HL-60 (cell line): ENCODE data around the gene OR10H4.

ENCODE experiments used
- DNase-seq, 2 experiments: peaks; one replicate each; pipeline ENCODE4 v3.0.0-alpha.2; 2010 to 2020; ENCODE audit warnings: low read depth in 1 of 2, low spot score in 1 of 2
- H3K27ac ChIP-seq: fragments of 250-450 bp; sonication (Bioruptor Pico); replicated peaks from 2 replicates; pipeline ENCODE4 v1.5.1; 2020; ENCODE audit warnings: mild to moderate bottlenecking, moderate library complexity
- H3K27me3 ChIP-seq: fragments of 250-450 bp; sonication (Bioruptor Pico); 2 replicates; pipeline ENCODE4 v1.5.1; 2021; ENCODE audit warnings: mild to moderate bottlenecking, moderate library complexity; ENCODE audit not compliant: insufficient read depth, poor library complexity, severe bottlenecking
- H3K4me3 ChIP-seq: replicated peaks from 2 replicates; pipeline ENCODE4 v1.5.1; 2011; ENCODE audit warnings: mild to moderate bottlenecking, control low read depth, low read length; ENCODE audit not compliant: insufficient read depth
- CTCF ChIP-seq: IDR thresholded peaks from one replicate; pipeline ENCODE4 v1.5.1; 2011; ENCODE audit warnings: low read length, control low read depth, inconsistent platforms; ENCODE audit not compliant: insufficient read depth
- GABPA ChIP-seq: IDR thresholded peaks from 2 replicates; pipeline ENCODE4 v1.6.1; 2012; ENCODE audit warnings: low read depth
- POLR2AphosphoS5 ChIP-seq: IDR thresholded peaks from 2 replicates; pipeline ENCODE4 v1.6.1; 2012; ENCODE audit warnings: low read depth
- REST ChIP-seq: IDR thresholded peaks from 2 replicates; pipeline ENCODE4 v1.6.1; 2012; ENCODE audit warnings: low read depth; ENCODE audit not compliant: insufficient replicate concordance
- SPI1 ChIP-seq: IDR thresholded peaks from 2 replicates; pipeline ENCODE4 v1.6.1; 2012; ENCODE audit warnings: low read depth, mild to moderate bottlenecking, borderline replicate concordance

The OR10H4 gene

GRCh38 chr19:15944401-15944800 lies 4.4 kb upstream of the OR10H4 start:
- H3K4me3 ChIP-seq, result no peak overlapping the region
- H3K27ac ChIP-seq, result no peak overlapping the region
- TF ChIP-seq REST (no peak), POLR2AphosphoS5 (no peak), SPI1 (no peak), GABPA (no peak), CTCF (no peak)
- no peaks in the 10 kb centered on the region for H3K27me3 ChIP-seq
- DNase-seq, result no peak

- H3K27me3 ChIP-seq, result no peaks in the 10 kb centered on the region
- TF ChIP-seq POLR2AphosphoS5, result no peak
- no peak for TF ChIP-seq CTCF
- TF ChIP-seq REST, result no peak
- no peak for TF ChIP-seq GABPA
- no peak for TF ChIP-seq SPI1
- H3K4me3 ChIP-seq, result no peak overlapping the region
- no peak overlapping the region for H3K27ac ChIP-seq
- DNase-seq, result no peak
Measured at GRCh38 chr19:15945301-15945700, 3.5 kb upstream of the OR10H4 start.

- no peak for TF ChIP-seq SPI1
- TF ChIP-seq REST, result no peak
- no peak for TF ChIP-seq CTCF
- no peak for TF ChIP-seq POLR2AphosphoS5
- no peak for TF ChIP-seq GABPA
- no peak overlapping the region for H3K4me3 ChIP-seq
- H3K27me3 ChIP-seq, result no peaks in the 10 kb centered on the region
- no peak overlapping the region for H3K27ac ChIP-seq
- DNase-seq, result no peak
Measured at GRCh38 chr19:15954820-15955219, 6.0 kb downstream of the OR10H4 start.
